Gastrocnemius medialis (tissue), 4 donors: ENCODE results near the gene KAT2A. TPM values are rescaled to one million over a fixed set of nuclear protein-coding genes. Genes with fewer than 3 reads are reported as not detected.
"Not testable (repeated sequence)": the region's sequence is repeated elsewhere in the genome, so short reads cannot be mapped to it uniquely, and the experiment has no call there.

Source experiments
- ATAC-seq, 2 donors: fragments of 150-250 bp; one replicate each; pipeline ENCODE4 v1.9.1; 2016
- DNase-seq, 2 donors: peaks; one replicate each; pipeline ENCODE4 v3.0.0-alpha.2; 2019
- H3K27ac ChIP-seq, 4 donors: fragments of 200-600 bp; sonication (generic); 1 replicate in 1 of 4; 2 replicates in 3 of 4; pipeline ENCODE4 v1.5.1; 2016 to 2018; ENCODE audit warnings: mild to moderate bottlenecking in 2 of 4, moderate library complexity in 1 of 4
- H3K27me3 ChIP-seq, 3 donors: fragments of 200-600 bp; sonication (generic) in 2 of 3; 1 replicate in 1 of 3; 2 replicates in 2 of 3; pipeline versions ENCODE4 v1.5.1 to v1.6.0; 2016 to 2019; ENCODE audit warnings: mild to moderate bottlenecking in 1 of 3, moderate library complexity in 1 of 3
- H3K36me3 ChIP-seq, 2 donors: fragments of 200-600 bp; sonication (generic) in 1 of 2; one replicate each; pipeline ENCODE4 v1.5.1; 2017 to 2018
- H3K4me1 ChIP-seq, 2 donors: fragments of 200-600 bp; sonication (generic) in 1 of 2; one replicate each; pipeline ENCODE4 v1.5.1; 2016 to 2017; ENCODE audit warnings: mild to moderate bottlenecking in 2 of 2
- H3K4me3 ChIP-seq, 4 donors: fragments of 200-600 bp; sonication (generic) in 3 of 4; 1 replicate in 1 of 4; 2 replicates in 3 of 4; pipeline ENCODE4 v1.5.1; 2016 to 2019; ENCODE audit warnings: mild to moderate bottlenecking in 2 of 4
- H3K9me3 ChIP-seq, 3 donors: fragments of 200-600 bp; sonication (generic) in 2 of 3; 1 replicate in 1 of 3; 2 replicates in 2 of 3; pipeline ENCODE4 v1.5.1; 2016 to 2019
- CTCF ChIP-seq, 5 experiments: fragments of 450-650 bp in 3 of 5; fragments of 200-600 bp in 2 of 5; sonication (generic) in 2 of 5; IDR thresholded peaks in 4 of 5; conservative IDR thresholded peaks in 1 of 5; 1 replicate in 4 of 5; 2 replicates in 1 of 5; pipeline ENCODE4 v1.5.1; 2016 to 2019; ENCODE audit warnings: antibody characterized with exemption in 5 of 5, mild to moderate bottlenecking in 3 of 5, moderate library complexity in 3 of 5
- POLR2A ChIP-seq, 2 donors: fragments of 450-650 bp; IDR thresholded peaks; one replicate each; pipeline ENCODE4 v1.6.1; 2017; ENCODE audit warnings: antibody characterized with exemption in 2 of 2, mild to moderate bottlenecking in 2 of 2, moderate library complexity in 2 of 2
- in situ Hi-C, 4 donors: fragments of 200-750 bp; cut with MboI; loops; one replicate each; pipeline versions ENCODE4 v1.15.0 to v1.8.0; 2017; ENCODE audit warnings: low sequenced_read_pairs in 4 of 4
- intact Hi-C: fragments of 100-400 bp; cut with DNase I; formaldehyde crosslinking; loops from one replicate; pipeline ENCODE4 v1.15.1; 2023; ENCODE audit warnings: low total_unique reads
- total RNA-seq, 4 donors: library from RNA; depleted of rRNA; stranded (reverse); fragments of >200 nt; gene quantifications; one replicate each; pipeline versions ENCODE4 v1.1.0 to v1.2.3, GENCODE V29; 2016

The KAT2A gene
- total RNA-seq, 4 donors from 2014 or later, result 1.8 to 15.0 (median 6.3) TPM

DNA sequence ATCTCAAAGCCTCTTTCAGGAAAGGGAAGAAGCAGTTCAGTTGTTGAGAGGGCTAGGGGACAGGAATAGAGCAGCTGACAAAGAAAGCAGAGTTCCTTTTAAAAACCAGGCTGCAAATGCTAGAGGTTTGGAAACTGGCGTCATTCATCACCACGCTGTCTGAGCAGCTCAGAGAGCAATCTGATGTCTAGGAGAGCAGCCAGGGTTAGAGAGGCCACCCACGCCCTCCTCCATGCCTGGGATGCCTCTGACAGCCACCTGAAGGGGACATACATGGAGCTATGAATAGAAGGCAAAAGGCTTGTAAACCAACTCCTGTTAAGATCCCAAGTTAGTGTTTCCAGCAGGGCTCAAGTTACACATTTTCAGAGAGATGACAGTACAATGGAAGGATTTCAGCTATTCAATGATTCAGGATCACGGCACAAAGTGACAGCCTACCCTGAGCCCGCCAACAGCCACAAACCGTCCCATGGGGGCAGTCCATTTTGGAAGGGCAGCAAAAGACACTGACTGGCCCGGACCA is 21.3 kb upstream of the KAT2A start:
- H3K9me3 ChIP-seq, result no peaks in the 10 kb centered on the region
- peak; percentile 75 to 88 for DNase-seq
- H3K27me3 ChIP-seq, result no peaks in the 10 kb centered on the region
- intact Hi-C loops (no loop called here), in situ Hi-C loops (no loop called here)
- TF ChIP-seq POLR2A (IDR thresholded peaks at IDR 0.05), result no peak
- no peak for TF ChIP-seq CTCF (IDR thresholded peaks at IDR 0.05 in 4 of 5, conservative IDR thresholded peaks at IDR 0.05 in 1 of 5)
- no peaks in the 10 kb centered on the region for H3K36me3 ChIP-seq
- ATAC-seq, result peak; percentile 81 to 90
- no peak overlapping the region for H3K4me3 ChIP-seq
- H3K27ac ChIP-seq, result peak overlapping the region; percentile 82 to 92 (median 86)
- H3K4me1 ChIP-seq, result peaks cover 73 to 82% of the 10 kb centered on the region in 2 donors

- in situ Hi-C loops, result no loop called here
- Histone ChIP-seq H3K27me3 (no peaks in the 10 kb centered on the region), H3K4me1 (peaks cover 82 to 83% of the 10 kb centered on the region in 2 donors), H3K36me3 (no peaks in the 10 kb centered on the region), H3K4me3 (no peak overlapping the region), H3K9me3 (no peaks in the 10 kb centered on the region), H3K27ac (peak overlapping the region; percentile 82 to 92 (median 86))
- ATAC-seq (no peak), DNase-seq (no peak)
- intact Hi-C loops, result no loop called here
- TF ChIP-seq CTCF (IDR thresholded peaks at IDR 0.05 in 4 of 5, conservative IDR thresholded peaks at IDR 0.05 in 1 of 5), result no peak
- TF ChIP-seq POLR2A (IDR thresholded peaks at IDR 0.05), result no peak
Observed at GRCh38 chr17:42141382-42141781, 20.2 kb upstream of the KAT2A start.

- ATAC-seq, intact Hi-C loops, H3K9me3 ChIP-seq, in situ Hi-C loops, H3K36me3 ChIP-seq, DNase-seq, H3K4me3 ChIP-seq, H3K27me3 ChIP-seq: not testable (repeated sequence)
- peak overlapping the region; percentile 82 to 92 (median 86) for H3K27ac ChIP-seq
- H3K4me1 ChIP-seq, result peaks cover 88% of the 10 kb centered on the region in 2 donors
Observed at GRCh38 chr17:42140690-42141089, 19.5 kb upstream of the KAT2A start.

DNA sequence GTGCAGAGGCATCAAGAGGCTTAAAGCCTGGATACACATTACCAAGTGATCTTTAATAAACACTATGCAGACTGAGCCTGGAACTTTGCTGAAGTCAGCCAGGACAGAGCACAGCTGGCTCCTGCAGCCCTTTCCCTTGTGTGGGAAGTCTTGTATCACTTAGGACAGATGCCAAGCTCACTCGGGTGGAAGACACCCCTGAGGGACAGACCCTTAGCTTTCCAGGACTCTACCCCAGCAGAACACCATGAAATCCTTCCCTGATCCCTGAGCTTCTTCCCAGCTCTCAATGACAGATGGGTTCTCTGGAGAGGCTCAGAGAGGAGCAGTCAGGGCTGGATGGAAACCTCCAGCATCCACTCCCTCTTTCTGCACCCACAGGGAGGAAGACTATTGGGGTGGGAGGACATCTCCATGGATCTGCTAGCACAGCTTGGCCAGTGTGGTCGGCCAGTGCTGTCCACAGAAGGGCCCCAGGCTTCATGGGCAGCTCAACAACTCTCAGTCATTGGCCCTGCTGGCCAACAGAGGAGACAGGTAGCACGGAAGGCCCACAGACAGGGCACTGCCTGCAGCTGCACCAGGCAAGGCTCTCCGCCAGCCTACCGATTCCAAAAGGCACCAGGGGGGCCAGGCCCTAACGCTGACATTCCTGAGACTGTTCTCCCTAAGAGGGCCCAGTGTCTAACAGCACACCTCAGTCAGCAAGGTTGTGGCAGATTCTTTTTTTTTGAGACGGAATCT is 17.8 kb upstream of the KAT2A start:
- ATAC-seq (no peak), DNase-seq (no peak)
- Histone ChIP-seq H3K27me3 (no peaks in the 10 kb centered on the region), H3K36me3 (no peaks in the 10 kb centered on the region), H3K4me1 (peaks cover 96 to 98% of the 10 kb centered on the region in 2 donors), H3K9me3 (no peaks in the 10 kb centered on the region), H3K4me3 (no peak overlapping the region), H3K27ac (peak overlapping the region; percentile 10 to 85 (median 44))
- in situ Hi-C loops, result no loop called here
- intact Hi-C loops, result no loop called here
- TF ChIP-seq CTCF (IDR thresholded peaks at IDR 0.05 in 4 of 5, conservative IDR thresholded peaks at IDR 0.05 in 1 of 5) (no peak), POLR2A (IDR thresholded peaks at IDR 0.05) (no peak)

GRCh38 chr17:42136654-42137051 is 15.5 kb upstream of the KAT2A start:
- intact Hi-C loops (no loop called here), in situ Hi-C loops (no loop called here)
- Histone ChIP-seq H3K9me3 (no peaks in the 10 kb centered on the region), H3K4me3 (peak overlapping the region in 3 of 4 donors; percentile 4 to 8 (median 7)), H3K4me1 (peaks cover 95 to 98% of the 10 kb centered on the region in 2 donors), H3K36me3 (no peaks in the 10 kb centered on the region), H3K27ac (peak overlapping the region; percentile 54 to 75 (median 70)), H3K27me3 (no peaks in the 10 kb centered on the region)
- TF ChIP-seq POLR2A (IDR thresholded peaks at IDR 0.05) (no peak), CTCF (IDR thresholded peaks at IDR 0.05 in 4 of 5, conservative IDR thresholded peaks at IDR 0.05 in 1 of 5) (no peak)
- ATAC-seq (no peak), DNase-seq (no peak)
